CD14-positive monocyte (primary cell): ENCODE data around the gene CALML5. TPM values are rescaled to one million over a fixed set of nuclear protein-coding genes. Genes with fewer than 3 reads are reported as not detected.

ENCODE experiments used
- DNase-seq, 3 donors: peaks; one replicate each; pipeline ENCODE4 v3.0.0-alpha.2; 2011 to 2022
- H2AFZ ChIP-seq: 2 replicates; pipeline ENCODE4 v1.6.0; 2012; ENCODE audit warnings: mild to moderate bottlenecking, low read depth, low read length, inconsistent platforms; ENCODE audit not compliant: insufficient read depth, poor library complexity, severe bottlenecking
- H3K27ac ChIP-seq, 2 donors: 1 replicate in 1 of 2; 2 replicates in 1 of 2; pipeline ENCODE4 v1.5.1; 2012 to 2013; ENCODE audit warnings: low read length in 2 of 2, control low read depth in 1 of 2, inconsistent platforms in 1 of 2, low read depth in 1 of 2, mild to moderate bottlenecking in 1 of 2
- H3K27me3 ChIP-seq, 2 donors: one replicate each; pipeline versions ENCODE4 v1.6.0 to v1.6.1; 2011 to 2013; ENCODE audit warnings: low read length in 2 of 2; ENCODE audit not compliant: control insufficient read depth in 2 of 2, insufficient read depth in 2 of 2
- H3K36me3 ChIP-seq, 2 donors: replicated peaks in 1 of 2; 1 replicate in 1 of 2; 2 replicates in 1 of 2; pipeline versions ENCODE4 v1.5.1 to v1.6.1; 2012 to 2013; ENCODE audit warnings: low read length in 2 of 2, control low read depth in 1 of 2, inconsistent platforms in 1 of 2, mild to moderate bottlenecking in 1 of 2; ENCODE audit not compliant: insufficient read depth in 2 of 2, control insufficient read depth in 1 of 2
- H3K4me1 ChIP-seq, 2 donors: 1 replicate in 1 of 2; 2 replicates in 1 of 2; pipeline versions ENCODE4 v1.5.1 to v1.6.1; 2012 to 2013; ENCODE audit warnings: low read length in 2 of 2, control low read depth in 1 of 2, inconsistent platforms in 1 of 2, mild to moderate bottlenecking in 1 of 2, moderate library complexity in 1 of 2; ENCODE audit not compliant: insufficient read depth in 2 of 2, control insufficient read depth in 1 of 2
- H3K4me2 ChIP-seq: replicated peaks from 2 replicates; pipeline ENCODE3; 2012; ENCODE audit warnings: low read length, moderate library complexity, mild to moderate bottlenecking; ENCODE audit not compliant: poor library complexity, severe bottlenecking; ENCODE audit errors: extremely low read depth
- H3K4me3 ChIP-seq, 3 experiments: fragments of 200-600 bp in 1 of 3; sonication (generic) in 1 of 3; replicated peaks in 1 of 3; 1 replicate in 2 of 3; 2 replicates in 1 of 3; pipeline ENCODE4 v1.5.1; 2011 to 2013; ENCODE audit warnings: low read length in 3 of 3, mild to moderate bottlenecking in 3 of 3, control low read depth in 2 of 3, low read depth in 2 of 3, inconsistent platforms in 1 of 3, moderate library complexity in 1 of 3
- H3K79me2 ChIP-seq: 2 replicates; pipeline ENCODE4 v1.6.0; 2012; ENCODE audit warnings: mild to moderate bottlenecking, control low read depth, inconsistent platforms, low read length, moderate library complexity; ENCODE audit not compliant: insufficient read depth
- H3K9ac ChIP-seq: 2 replicates; pipeline ENCODE4 v1.6.0; 2017; ENCODE audit warnings: low read length, mild to moderate bottlenecking; ENCODE audit not compliant: insufficient read depth, poor library complexity, severe bottlenecking
- H3K9me3 ChIP-seq, 2 donors: replicated peaks in 1 of 2; 1 replicate in 1 of 2; 2 replicates in 1 of 2; pipeline versions ENCODE4 v1.5.1 to v1.6.1; 2012 to 2013; ENCODE audit warnings: low read length in 2 of 2, control low read depth in 1 of 2; ENCODE audit not compliant: control insufficient read depth in 1 of 2, insufficient read depth in 1 of 2
- H4K20me1 ChIP-seq: 2 replicates; pipeline ENCODE4 v1.6.0; 2012; ENCODE audit warnings: mild to moderate bottlenecking, low read length, control low read depth, moderate library complexity; ENCODE audit not compliant: insufficient read depth
- H3K27ac Mint-ChIP-seq, 7 donors: one replicate each; pipeline ENCODE4 v1.8.0; 2020; ENCODE audit warnings: mild to moderate bottlenecking in 7 of 7, mixed read lengths in 7 of 7, moderate library complexity in 6 of 7, inconsistent platforms in 2 of 7
- H3K27me3 Mint-ChIP-seq, 3 donors: one replicate each; pipeline ENCODE4 v1.8.0; 2021 to 2022; ENCODE audit warnings: low read depth in 3 of 3, mild to moderate bottlenecking in 3 of 3, mixed read lengths in 3 of 3, moderate library complexity in 3 of 3, inconsistent platforms in 1 of 3
- H3K36me3 Mint-ChIP-seq, 2 donors: one replicate each; pipeline ENCODE4 v1.8.0; 2020; ENCODE audit warnings: mixed read lengths in 2 of 2, inconsistent platforms in 1 of 2, mild to moderate bottlenecking in 1 of 2
- H3K4me1 Mint-ChIP-seq: one replicate; pipeline ENCODE4 v1.8.0; 2020; ENCODE audit warnings: mild to moderate bottlenecking, mixed read lengths
- H3K4me3 Mint-ChIP-seq, 2 donors: one replicate each; pipeline ENCODE4 v1.8.0; 2020; ENCODE audit warnings: mild to moderate bottlenecking in 2 of 2, mixed read lengths in 2 of 2, moderate library complexity in 1 of 2
- H3K9me3 Mint-ChIP-seq, 7 donors: one replicate each; pipeline ENCODE4 v1.8.0; 2020 to 2022; ENCODE audit warnings: mixed read lengths in 7 of 7, mild to moderate bottlenecking in 6 of 7, moderate library complexity in 6 of 7, inconsistent platforms in 2 of 7
- WGBS: methylation state at CpG from one replicate; pipeline ENCODE4 v1.1.5; 2013; ENCODE audit warnings: missing lambda C conversion rate; ENCODE audit not compliant: insufficient coverage; 5-methylcytosine and 5-hydroxymethylcytosine counted together
- intact Hi-C, 2 donors: fragments of 100-400 bp; cut with micrococcal nuclease; formaldehyde crosslinking; loops; one replicate each; pipeline versions ENCODE4 v1.15.0 to v1.15.1; 2023
- polyA plus RNA-seq, 3 donors: library from polyadenylated mRNA; depleted of rRNA in 1 of 3; unstranded in 2 of 3; stranded (reverse) in 1 of 3; fragments of 300-500 nt in 2 of 3; fragments of >200 nt in 1 of 3; fragmentation: Illumina TruSeq in 2 of 3; gene quantifications; 1 replicate in 2 of 3; 2 replicates in 1 of 3; pipeline ENCODE4 v1.2.3, GENCODE V29; 2012 to 2021
- TF ChIP-seq, protein P1 (sequence below): fragments of 200-600 bp; IDR thresholded peaks from one replicate; pipeline ENCODE4 v1.8.0; 2022; ENCODE audit warnings: antibody characterized with exemption, mild to moderate bottlenecking

CALML5 gene
- polyA plus RNA-seq, 3 donors, result not detected

DNA sequence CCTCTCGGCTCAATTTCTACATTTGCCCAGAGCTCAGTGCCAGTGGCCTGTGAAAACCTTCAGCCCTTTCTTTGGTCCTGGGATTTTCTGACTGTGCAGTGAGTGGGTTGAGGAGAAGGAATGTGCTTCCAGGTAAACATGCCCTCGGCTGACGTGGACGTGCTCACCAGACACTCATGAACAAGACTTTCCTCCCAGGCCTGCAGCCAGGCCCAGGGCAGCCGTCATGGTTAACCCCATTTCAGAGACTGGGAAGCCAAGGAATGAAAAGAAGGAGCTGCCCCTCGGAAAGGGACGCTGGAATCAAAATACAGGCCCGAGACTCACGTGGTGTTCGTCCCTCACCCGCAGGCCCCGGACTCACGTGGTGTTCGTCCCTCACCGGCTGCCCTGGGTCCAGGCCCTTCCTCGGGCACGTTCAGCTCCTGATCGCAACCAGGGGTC, 8.8 kb upstream of the CALML5 start:
- no peaks in the 10 kb centered on the region for H3K27me3 ChIP-seq
- H2AFZ ChIP-seq, result no peak overlapping the region
- WGBS, result 99% methylated on average over 17 of the region's 18 CpGs
- H3K9me3 ChIP-seq, result no peaks in the 10 kb centered on the region
- H3K9ac ChIP-seq, result no peak overlapping the region
- H3K4me3 Mint-ChIP-seq, result no peak overlapping the region
- H3K4me3 ChIP-seq, result no peak overlapping the region
- no peaks in the 10 kb centered on the region for H4K20me1 ChIP-seq
- TF ChIP-seq, protein P1, sequence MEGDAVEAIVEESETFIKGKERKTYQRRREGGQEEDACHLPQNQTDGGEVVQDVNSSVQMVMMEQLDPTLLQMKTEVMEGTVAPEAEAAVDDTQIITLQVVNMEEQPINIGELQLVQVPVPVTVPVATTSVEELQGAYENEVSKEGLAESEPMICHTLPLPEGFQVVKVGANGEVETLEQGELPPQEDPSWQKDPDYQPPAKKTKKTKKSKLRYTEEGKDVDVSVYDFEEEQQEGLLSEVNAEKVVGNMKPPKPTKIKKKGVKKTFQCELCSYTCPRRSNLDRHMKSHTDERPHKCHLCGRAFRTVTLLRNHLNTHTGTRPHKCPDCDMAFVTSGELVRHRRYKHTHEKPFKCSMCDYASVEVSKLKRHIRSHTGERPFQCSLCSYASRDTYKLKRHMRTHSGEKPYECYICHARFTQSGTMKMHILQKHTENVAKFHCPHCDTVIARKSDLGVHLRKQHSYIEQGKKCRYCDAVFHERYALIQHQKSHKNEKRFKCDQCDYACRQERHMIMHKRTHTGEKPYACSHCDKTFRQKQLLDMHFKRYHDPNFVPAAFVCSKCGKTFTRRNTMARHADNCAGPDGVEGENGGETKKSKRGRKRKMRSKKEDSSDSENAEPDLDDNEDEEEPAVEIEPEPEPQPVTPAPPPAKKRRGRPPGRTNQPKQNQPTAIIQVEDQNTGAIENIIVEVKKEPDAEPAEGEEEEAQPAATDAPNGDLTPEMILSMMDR, result no peak
- H3K27ac Mint-ChIP-seq, result no peak overlapping the region
- H3K36me3 ChIP-seq, result no peaks in the 10 kb centered on the region
- H3K4me2 ChIP-seq, result no peak overlapping the region
- no peaks in the 10 kb centered on the region for H3K4me1 ChIP-seq
- H3K27ac ChIP-seq, result no peak overlapping the region
- intact Hi-C loops, result no loop called here
- H3K4me1 Mint-ChIP-seq, result no peaks in the 10 kb centered on the region
- H3K27me3 Mint-ChIP-seq, result peaks cover 5 to 11% (median 5%) of the 10 kb centered on the region in 3 donors
- no peak for DNase-seq
- no peaks in the 10 kb centered on the region for H3K36me3 Mint-ChIP-seq
- H3K9me3 Mint-ChIP-seq, result no peaks in the 10 kb centered on the region
- H3K79me2 ChIP-seq, result no peaks in the 10 kb centered on the region

DNA sequence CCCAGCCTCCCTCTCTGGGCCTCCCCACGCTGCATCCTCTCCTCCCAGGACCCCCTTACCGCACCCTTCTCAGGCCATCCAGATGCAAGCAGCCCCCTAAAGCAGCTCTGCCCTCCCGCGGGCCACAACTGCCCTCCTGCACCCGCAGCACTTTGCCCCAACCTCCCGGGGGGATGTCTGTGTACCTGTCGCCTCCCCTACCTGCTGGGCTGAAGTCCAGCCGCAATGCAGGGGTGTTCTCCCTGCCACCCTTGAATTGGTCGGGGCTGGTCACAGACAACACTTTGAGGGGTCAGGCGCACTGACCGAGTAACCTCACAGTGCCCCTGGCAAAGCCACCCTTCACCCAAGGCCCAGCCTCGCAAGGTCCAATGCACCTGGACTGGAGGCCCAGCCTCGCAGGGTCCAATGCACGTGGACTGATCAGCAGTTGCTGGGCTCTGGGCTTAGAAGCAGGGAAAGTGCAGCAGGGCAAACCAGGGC, 8.3 kb upstream of the CALML5 start:
- intact Hi-C loops, result no loop called here
- no peaks in the 10 kb centered on the region for H3K36me3 ChIP-seq
- no peaks in the 10 kb centered on the region for H3K36me3 Mint-ChIP-seq
- no peak overlapping the region for H3K4me3 Mint-ChIP-seq
- no peaks in the 10 kb centered on the region for H3K79me2 ChIP-seq
- peak overlapping the region; percentile 8 for H3K9ac ChIP-seq
- H3K9me3 ChIP-seq, result no peaks in the 10 kb centered on the region
- no peaks in the 10 kb centered on the region for H3K9me3 Mint-ChIP-seq
- no peaks in the 10 kb centered on the region for H3K4me1 Mint-ChIP-seq
- WGBS, result 95% methylated on average over 13 of the region's 14 CpGs
- no peak overlapping the region for H3K4me3 ChIP-seq
- peaks cover 5 to 9% (median 5%) of the 10 kb centered on the region in 3 donors for H3K27me3 Mint-ChIP-seq
- no peaks in the 10 kb centered on the region for H3K4me1 ChIP-seq
- no peak overlapping the region for H3K4me2 ChIP-seq
- H2AFZ ChIP-seq, result no peak overlapping the region
- H3K27ac Mint-ChIP-seq, result no peak overlapping the region
- no peaks in the 10 kb centered on the region for H4K20me1 ChIP-seq
- DNase-seq, result no peak
- TF ChIP-seq, protein P1, result no peak
- H3K27me3 ChIP-seq, result no peaks in the 10 kb centered on the region
- H3K27ac ChIP-seq, result no peak overlapping the region
